GM18505 (cell line): Measurements from ENCODE around the gene TRIP4.

Experiments used
- ATAC-seq: cut with Tn5 transposase; IDR thresholded peaks from one replicate; pipeline ENCODE4 v1.9.1; 2021; ENCODE audit not compliant: unreplicated experiment
- POLR2A ChIP-seq: IDR thresholded peaks from 4 replicates; pipeline ENCODE4 v1.6.1; 2011; ENCODE audit warnings: borderline replicate concordance; ENCODE audit not compliant: insufficient read depth, insufficient read length; ENCODE audit errors: extremely low read depth

Gene TRIP4

GRCh38 chr15:64400583-64400982 is 12.9 kb downstream of the TRIP4 start:
- TF ChIP-seq POLR2A = no peak
- ATAC-seq = no peak

GRCh38 chr15:64412216-64412615 is 24.6 kb downstream of the TRIP4 start:
- no peak for TF ChIP-seq POLR2A
- ATAC-seq = no peak

GRCh38 chr15:64422697-64423096 is 35.1 kb downstream of the TRIP4 start:
- TF ChIP-seq POLR2A = no peak

GRCh38 chr15:64423970-64424369 is 36.3 kb downstream of the TRIP4 start:
- ATAC-seq = no peak
- TF ChIP-seq POLR2A = no peak

More at GRCh38 chr15:64422697-64423096, 35.1 kb downstream of the TRIP4 start:
- ATAC-seq = no peak

- no peak for TF ChIP-seq POLR2A
- no peak for ATAC-seq
Observed at GRCh38 chr15:64425221-64425620, 37.6 kb downstream of the TRIP4 start.

- ATAC-seq = no peak
- no peak for TF ChIP-seq POLR2A
Observed at GRCh38 chr15:64426845-64427465, 39.3 kb downstream of the TRIP4 start.

- TF ChIP-seq POLR2A = no peak
- ATAC-seq = no peak
Observed at GRCh38 chr15:64429448-64429847, 41.8 kb downstream of the TRIP4 start.

- ATAC-seq = no peak
- TF ChIP-seq POLR2A = no peak
Observed at GRCh38 chr15:64430000-64430735, 42.5 kb downstream of the TRIP4 start.

GRCh38 chr15:64437982-64438381 is 50.3 kb downstream of the TRIP4 start:
- no peak for TF ChIP-seq POLR2A

GRCh38 chr15:64438653-64439447 is 51.2 kb downstream of the TRIP4 start:
- TF ChIP-seq POLR2A = no peak
- no peak for ATAC-seq

More at GRCh38 chr15:64437982-64438381, 50.3 kb downstream of the TRIP4 start:
- no peak for ATAC-seq

- TF ChIP-seq POLR2A = no peak
- no peak for ATAC-seq
Observed at GRCh38 chr15:64441852-64442251, 54.2 kb downstream of the TRIP4 start.

- no peak for ATAC-seq
- TF ChIP-seq POLR2A = no peak
Observed at GRCh38 chr15:64443016-64443415, 55.4 kb downstream of the TRIP4 start.

GRCh38 chr15:64443747-64444621 is 56.3 kb downstream of the TRIP4 start:
- TF ChIP-seq POLR2A = no peak
- ATAC-seq = peak; percentile 61
